Activated CD4-positive, alpha-beta memory T cell treated with anti-CD3 and anti-CD28 coated beads for 36 hours (primary cell): Measurements from ENCODE around the gene DDIT4. TPM values are rescaled to one million over a fixed set of nuclear protein-coding genes. Genes with fewer than 3 reads are reported as not detected.
"Not testable (repeated sequence)": the region's sequence is repeated elsewhere in the genome, so short reads cannot be mapped to it uniquely, and the experiment has no call there.

Experiments
- CTCF ChIA-PET: fragments of 350-600 bp; sonication (Branson Sonifier 250); formaldehyde crosslinking; loops from one replicate; lab custom pipeline; 2021; ENCODE audit warnings: antibody characterized with exemption, inconsistent platforms; lab: Charles Lee
- POLR2A ChIA-PET: fragments of 350-600 bp; sonication (Branson Sonifier 250); formaldehyde crosslinking; loops from one replicate; lab custom pipeline; 2021; ENCODE audit warnings: antibody characterized with exemption; lab: Charles Lee
- DNase-seq: peaks from one replicate; pipeline ENCODE4 v3.0.0-alpha.2; 2020
- H3K27ac Mint-ChIP-seq: one replicate; pipeline ENCODE4 v1.8.0; 2021; ENCODE audit warnings: mixed read lengths
- H3K27me3 Mint-ChIP-seq: one replicate; pipeline ENCODE4 v1.8.0; 2021; ENCODE audit warnings: mixed read lengths
- H3K36me3 Mint-ChIP-seq: one replicate; pipeline ENCODE4 v1.8.0; 2021; ENCODE audit warnings: mixed read lengths
- H3K4me1 Mint-ChIP-seq: one replicate; pipeline ENCODE4 v1.8.0; 2021; ENCODE audit warnings: low read depth, mixed read lengths
- H3K4me3 Mint-ChIP-seq: one replicate; pipeline ENCODE4 v1.8.0; 2021; ENCODE audit warnings: mild to moderate bottlenecking, mixed read lengths
- H3K9me3 Mint-ChIP-seq: one replicate; pipeline ENCODE4 v1.8.0; 2021; ENCODE audit warnings: mixed read lengths
- intact Hi-C: fragments of 100-400 bp; cut with micrococcal nuclease; formaldehyde crosslinking; loops from one replicate; pipeline ENCODE4 v1.15.1; 2023
- total RNA-seq, 2 experiments: library from RNA; stranded (reverse); gene quantifications; one replicate each; pipeline ENCODE4 v1.2.3, GENCODE V29; 2021

Gene DDIT4
- total RNA-seq, 2 experiments from 2014 or later: 637 TPM

- Mint-ChIP-seq H3K4me1 (peaks cover 31% of the 10 kb centered on the region), H3K27ac (peak overlapping the region; percentile 33)
- H3K27me3 Mint-ChIP-seq, DNase-seq, H3K4me3 Mint-ChIP-seq, H3K9me3 Mint-ChIP-seq, H3K36me3 Mint-ChIP-seq, intact Hi-C loops: not testable (repeated sequence)
- ChIA-PET POLR2A (interaction anchor here (1.1 kb wide), 1 partner anchor 9 kb away, joined by 3 read pairs; no protein-coding TSS in a partner anchor), CTCF (interaction anchor here (1.2 to 1.9 kb wide), 2 partner anchors 67 to 69 kb away, joined by 3 to 8 read pairs; no protein-coding TSS in a partner anchor)
Measured at GRCh38 chr10:72268475-72269200, 5.1 kb upstream of the DDIT4 start.

GRCh38 chr10:72270607-72271281, 3.0 kb upstream of the DDIT4 start:
- peaks cover 5% of the 10 kb centered on the region for H3K27me3 Mint-ChIP-seq
- peak overlapping the region; percentile 52 for H3K27ac Mint-ChIP-seq
- no peaks in the 10 kb centered on the region for H3K9me3 Mint-ChIP-seq
- CTCF ChIA-PET: interaction anchor here (0.8 to 1.9 kb wide), 2 partner anchors 47 to 67 kb away, joined by 3 to 8 read pairs; no protein-coding TSS in a partner anchor
- DNase-seq: no peak
- peaks cover 25% of the 10 kb centered on the region for H3K36me3 Mint-ChIP-seq
- intact Hi-C loops: no loop called here
- peaks cover 29% of the 10 kb centered on the region for H3K4me1 Mint-ChIP-seq
- H3K4me3 Mint-ChIP-seq: no peak overlapping the region
- POLR2A ChIA-PET: interaction anchor here (0.6 to 10.7 kb wide), 3 partner anchors 23 to 63 kb away, joined by 3 to 263 read pairs (median 3); no protein-coding TSS in a partner anchor

- intact Hi-C loops: loop anchor here (1.0 to 2.0 kb wide), 6 partner anchors 12 to 62 kb away; partner anchors contain the start of genes ANAPC16 and ASCC1
- peak overlapping the region; percentile 97 for H3K27ac Mint-ChIP-seq
- DNase-seq: peak; percentile 70
- peak overlapping the region; percentile 99 for H3K4me3 Mint-ChIP-seq
- peaks cover 43% of the 10 kb centered on the region for H3K4me1 Mint-ChIP-seq
- peaks cover 36% of the 10 kb centered on the region for H3K36me3 Mint-ChIP-seq
- POLR2A ChIA-PET: interaction anchor here (0.6 to 10.7 kb wide), 17 partner anchors 11 to 185 kb away, joined by 3 to 263 read pairs (median 6); partner anchors contain the start of genes ANAPC16, ASCC1 and SPOCK2
- no peaks in the 10 kb centered on the region for H3K9me3 Mint-ChIP-seq
- CTCF ChIA-PET: interaction anchor here (0.7 to 7.6 kb wide), 12 partner anchors 10 to 86 kb away, joined by 4 to 183 read pairs (median 12); no protein-coding TSS in a partner anchor
- peaks cover 5% of the 10 kb centered on the region for H3K27me3 Mint-ChIP-seq
Measured at GRCh38 chr10:72272689-72273409, 875 bp upstream of the DDIT4 start.

- intact Hi-C loops: no loop called here
- POLR2A ChIA-PET: interaction anchor here (0.8 to 10.7 kb wide), 16 partner anchors 11 to 187 kb away, joined by 3 to 263 read pairs (median 6); partner anchors contain the start of genes ANAPC16, ASCC1 and SPOCK2
- no peaks in the 10 kb centered on the region for H3K9me3 Mint-ChIP-seq
- peak overlapping the region; percentile 97 for H3K27ac Mint-ChIP-seq
- peaks cover 5% of the 10 kb centered on the region for H3K27me3 Mint-ChIP-seq
- H3K36me3 Mint-ChIP-seq: peaks cover 36% of the 10 kb centered on the region
- CTCF ChIA-PET: interaction anchor here (0.8 to 7.6 kb wide), 28 partner anchors 8 to 226 kb away, joined by 3 to 183 read pairs (median 5); partner anchors contain the start of gene ASCC1
- no peak for DNase-seq
- H3K4me1 Mint-ChIP-seq: peaks cover 46% of the 10 kb centered on the region
- H3K4me3 Mint-ChIP-seq: peak overlapping the region; percentile 99
Measured at GRCh38 chr10:72274213-72274729, 547 bp downstream of the DDIT4 start.

- H3K4me3 Mint-ChIP-seq: peak overlapping the region; percentile 99
- intact Hi-C loops: no loop called here
- ChIA-PET CTCF (interaction anchor here (0.6 to 7.6 kb wide), 32 partner anchors 8 to 226 kb away, joined by 3 to 183 read pairs (median 5); partner anchors contain the start of gene ASCC1), POLR2A (interaction anchor here (0.8 to 10.7 kb wide), 20 partner anchors 9 to 226 kb away, joined by 3 to 263 read pairs (median 4); partner anchors contain the start of genes ANAPC16 and ASCC1)
- DNase-seq: peak; percentile 81
- H3K27me3 Mint-ChIP-seq: peaks cover 5% of the 10 kb centered on the region
- H3K27ac Mint-ChIP-seq: peak overlapping the region; percentile 97
- peaks cover 36% of the 10 kb centered on the region for H3K36me3 Mint-ChIP-seq
- no peaks in the 10 kb centered on the region for H3K9me3 Mint-ChIP-seq
- H3K4me1 Mint-ChIP-seq: peaks cover 46% of the 10 kb centered on the region
Measured at GRCh38 chr10:72274730-72275350, 1.1 kb downstream of the DDIT4 start.

- intact Hi-C loops: loop anchor here (1.0 kb wide), 1 partner anchor 17 kb away; no protein-coding TSS in a partner anchor
- peak; percentile 59 for DNase-seq
- H3K4me3 Mint-ChIP-seq: peak overlapping the region; percentile 99
- ChIA-PET CTCF (interaction anchor here (0.6 to 7.6 kb wide), 31 partner anchors 8 to 227 kb away, joined by 3 to 183 read pairs (median 5); partner anchors contain the start of gene ASCC1), POLR2A (interaction anchor here (0.8 to 10.7 kb wide), 21 partner anchors 10 to 227 kb away, joined by 3 to 263 read pairs (median 4); partner anchors contain the start of genes ANAPC16 and ASCC1)
- no peaks in the 10 kb centered on the region for H3K9me3 Mint-ChIP-seq
- peaks cover 43% of the 10 kb centered on the region for H3K4me1 Mint-ChIP-seq
- H3K27me3 Mint-ChIP-seq: peaks cover 5% of the 10 kb centered on the region
- peaks cover 36% of the 10 kb centered on the region for H3K36me3 Mint-ChIP-seq
- peak overlapping the region; percentile 97 for H3K27ac Mint-ChIP-seq
Measured at GRCh38 chr10:72275351-72276012, 1.8 kb downstream of the DDIT4 start.

- Mint-ChIP-seq H3K27me3 (peaks cover 5% of the 10 kb centered on the region), H3K27ac (peak overlapping the region; percentile 97), H3K9me3 (no peaks in the 10 kb centered on the region), H3K36me3 (peaks cover 36% of the 10 kb centered on the region), H3K4me3 (peak overlapping the region; percentile 99), H3K4me1 (peaks cover 39% of the 10 kb centered on the region)
- POLR2A ChIA-PET: interaction anchor here (0.7 to 10.7 kb wide), 12 partner anchors 11 to 227 kb away, joined by 3 to 263 read pairs (median 8); partner anchors contain the start of genes ANAPC16 and ASCC1
- peak; percentile 65 for DNase-seq
- CTCF ChIA-PET: interaction anchor here (0.7 to 7.6 kb wide), 15 partner anchors 11 to 227 kb away, joined by 3 to 183 read pairs (median 8); no protein-coding TSS in a partner anchor
- intact Hi-C loops: loop anchor here (1.0 kb wide), 1 partner anchor 16 kb away; no protein-coding TSS in a partner anchor
Measured at GRCh38 chr10:72276013-72276387, 2.3 kb downstream of the DDIT4 start.

GRCh38 chr10:72276421-72277339, 3.0 kb downstream of the DDIT4 start:
- peaks cover 36% of the 10 kb centered on the region for H3K4me1 Mint-ChIP-seq
- peaks cover 36% of the 10 kb centered on the region for H3K36me3 Mint-ChIP-seq
- DNase-seq: peak; percentile 48

More at GRCh38 chr10:72276421-72277339, 3.0 kb downstream of the DDIT4 start:
- H3K27ac Mint-ChIP-seq: peak overlapping the region; percentile 97
- intact Hi-C loops: loop anchor here (1.0 kb wide), 2 partner anchors 9 to 16 kb away; no protein-coding TSS in a partner anchor
- H3K27me3 Mint-ChIP-seq: peaks cover 5% of the 10 kb centered on the region
- POLR2A ChIA-PET: interaction anchor here (0.7 to 10.7 kb wide), 13 partner anchors 11 to 187 kb away, joined by 3 to 263 read pairs (median 7); partner anchors contain the start of genes ANAPC16 and ASCC1
- no peaks in the 10 kb centered on the region for H3K9me3 Mint-ChIP-seq
- CTCF ChIA-PET: interaction anchor here (0.6 to 7.6 kb wide), 13 partner anchors 15 to 228 kb away, joined by 3 to 183 read pairs (median 9); no protein-coding TSS in a partner anchor
- H3K4me3 Mint-ChIP-seq: peak overlapping the region; percentile 99
